ENCODE results near the gene MED4.
A peak's percentile ranks its signal among the peaks of the same experiment; 100 is the strongest.
"Not testable (repeated sequence)": the region's sequence is repeated elsewhere in the genome, so short reads cannot be mapped to it uniquely, and the experiment has no call there.

MED4 gene

DNA sequence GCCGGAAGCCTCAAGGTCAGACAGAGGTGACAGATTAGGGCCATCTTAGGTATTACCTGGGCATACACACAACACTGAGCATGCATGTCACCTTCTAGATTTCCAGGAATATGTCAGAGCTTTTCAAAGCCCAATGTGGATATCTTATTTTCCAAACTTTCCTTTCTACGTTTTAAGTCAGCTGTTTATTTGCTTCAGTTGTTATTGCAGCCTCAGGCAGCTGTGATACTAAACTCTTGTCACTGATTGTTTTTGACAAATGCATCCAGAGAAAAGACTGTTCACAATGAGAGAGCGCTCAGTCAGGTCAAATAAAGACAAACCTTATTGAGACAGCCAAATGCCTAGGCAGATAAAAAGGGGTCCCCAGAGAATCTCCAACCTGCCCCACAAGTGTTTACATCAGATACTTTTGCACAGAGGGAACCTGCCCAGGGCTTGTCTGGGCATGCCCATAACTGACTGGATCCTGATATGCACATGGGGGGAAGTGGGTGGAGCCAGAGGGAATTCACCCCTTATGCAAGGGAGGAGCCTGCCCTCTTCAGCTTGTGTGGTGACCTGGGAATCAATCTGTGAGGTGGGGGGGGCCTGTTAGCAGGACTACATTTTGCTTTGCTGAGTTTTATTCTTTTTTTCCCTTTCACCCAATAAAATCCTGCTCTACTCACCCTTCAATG, 28.5 kb downstream of the MED4 start:
- H3K9ac ChIP-seq (ENCODE audit: low read length): no peak overlapping the region
- H3K9me3 ChIP-seq (ENCODE audit: control insufficient read depth, insufficient read depth, low read depth, low read length): peaks cover 58% of the 10 kb centered on the region
- H3K4me3 ChIP-seq (ENCODE audit: low read depth, low read length): no peak overlapping the region; the same call in 1 of the 2 replicates
- H3K27me3 ChIP-seq (ENCODE audit: control insufficient read depth, insufficient read depth, low read length): no peaks in the 10 kb centered on the region
- peak overlapping the region; percentile 68; the same call in 1 of the 2 replicates for H3K27ac ChIP-seq (ENCODE audit: low read depth, low read length)
- peaks cover 88% of the 10 kb centered on the region for H3K36me3 ChIP-seq (ENCODE audit: control insufficient read depth, insufficient read depth, low read length)
- H3K4me1 ChIP-seq (ENCODE audit: control insufficient read depth, insufficient read depth, low read length): peaks cover 8% of the 10 kb centered on the region; the same call in 1 of the 2 replicates

DNA sequence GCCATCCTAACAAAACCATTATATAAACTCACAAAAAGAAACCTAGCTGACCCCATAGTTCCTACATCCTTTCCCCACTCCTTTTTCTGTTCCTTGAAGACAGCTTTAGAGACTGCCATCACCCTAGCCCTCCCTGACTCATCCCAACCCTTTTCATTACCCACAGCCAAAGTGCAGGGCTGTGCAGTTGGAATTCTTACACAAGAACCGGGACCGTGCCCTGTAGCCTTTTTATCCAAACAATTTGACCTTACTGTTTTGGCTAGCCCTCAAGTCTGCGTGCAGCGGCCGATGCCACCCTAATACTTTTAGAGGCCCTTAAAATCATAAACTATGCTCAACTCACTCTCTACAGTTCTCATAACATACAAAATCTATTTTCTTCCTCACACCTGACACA, 35.0 kb downstream of the MED4 start:
- H3K9me3 ChIP-seq (ENCODE audit: control insufficient read depth, insufficient read depth, low read depth, low read length); H3K27ac ChIP-seq (ENCODE audit: low read depth, low read length); H3K9ac ChIP-seq (ENCODE audit: low read length); H3K27me3 ChIP-seq (ENCODE audit: control insufficient read depth, insufficient read depth, low read length): not testable (repeated sequence)
- Histone ChIP-seq H3K4me1 (ENCODE audit: control insufficient read depth, insufficient read depth, low read length) (peaks cover 16% of the 10 kb centered on the region; the same call in 1 of the 2 replicates), H3K36me3 (ENCODE audit: control insufficient read depth, insufficient read depth, low read length) (peaks cover 23% of the 10 kb centered on the region), H3K4me3 (ENCODE audit: low read depth, low read length) (peak overlapping the region; percentile 27; the same call in 1 of the 2 replicates)

DNA sequence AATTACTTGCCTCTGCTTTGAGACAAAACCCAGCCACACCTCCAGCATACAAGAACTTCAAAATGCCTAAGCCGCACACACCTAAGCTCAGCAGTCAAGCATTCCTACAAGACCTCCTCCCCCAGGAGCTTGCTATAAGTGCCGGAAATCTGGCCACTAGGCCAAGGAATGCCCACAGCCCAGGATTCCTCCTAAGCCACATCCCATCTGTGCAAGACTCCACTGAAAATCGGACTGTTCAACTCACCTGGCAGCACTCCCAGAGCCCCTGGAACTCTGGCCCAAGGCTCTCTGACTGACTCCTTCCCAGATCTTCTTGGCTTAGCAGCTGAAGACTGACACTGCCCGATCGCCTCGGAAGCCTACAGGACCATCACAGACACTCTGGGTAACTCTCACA, 36.4 kb downstream of the MED4 start:
- H3K27me3 ChIP-seq (ENCODE audit: control insufficient read depth, insufficient read depth, low read length); H3K27ac ChIP-seq (ENCODE audit: low read depth, low read length); H3K9ac ChIP-seq (ENCODE audit: low read length); H3K4me3 ChIP-seq (ENCODE audit: low read depth, low read length); H3K9me3 ChIP-seq (ENCODE audit: control insufficient read depth, insufficient read depth, low read depth, low read length): not testable (repeated sequence)
- Histone ChIP-seq H3K4me1 (ENCODE audit: control insufficient read depth, insufficient read depth, low read length) (peaks cover 16% of the 10 kb centered on the region; the same call in 1 of the 2 replicates), H3K36me3 (ENCODE audit: control insufficient read depth, insufficient read depth, low read length) (peaks cover 18% of the 10 kb centered on the region)

DNA sequence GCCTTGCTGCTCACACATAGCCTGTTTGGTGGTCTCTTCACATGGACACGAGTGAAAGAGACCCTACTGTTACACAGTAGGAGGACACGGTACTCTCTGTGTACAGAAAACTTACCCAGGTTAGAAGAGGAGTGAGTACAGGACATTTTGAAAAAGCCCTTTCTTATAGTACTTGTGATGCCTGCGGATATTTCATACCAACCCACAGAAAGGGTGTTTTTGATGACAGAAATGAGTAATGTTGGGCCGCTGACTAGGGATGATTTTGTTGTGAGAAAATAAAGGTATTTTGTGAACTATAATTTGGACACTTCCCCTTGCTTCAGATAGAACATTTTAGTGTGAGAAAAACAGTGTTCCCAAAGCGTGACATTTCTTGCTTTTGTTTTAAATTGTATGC, 39.2 kb downstream of the MED4 start:
- peak overlapping the region; percentile 43; the same call in 1 of the 2 replicates for H3K27ac ChIP-seq (ENCODE audit: low read depth, low read length)

DNA sequence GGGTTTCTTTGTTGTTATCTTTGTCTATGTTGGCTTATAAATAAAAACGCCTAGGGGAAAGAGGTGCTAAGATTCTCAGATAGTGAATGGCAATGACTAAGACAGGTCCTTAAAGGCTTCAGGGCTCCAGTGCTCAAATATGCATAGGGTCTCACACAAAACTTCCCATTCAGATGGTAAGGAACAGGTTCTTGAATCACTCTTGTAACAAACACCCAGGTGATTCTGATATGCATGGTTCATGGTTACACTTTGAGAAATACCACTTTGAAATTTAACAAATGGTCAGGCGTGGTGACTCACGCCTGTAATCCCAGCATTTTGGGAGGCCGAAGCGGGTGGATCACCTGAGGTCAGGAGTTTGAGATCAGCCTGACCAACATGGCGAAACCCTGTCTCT, 40.3 kb downstream of the MED4 start:
- H3K4me1 ChIP-seq (ENCODE audit: control insufficient read depth, insufficient read depth, low read length): peaks cover 7% of the 10 kb centered on the region; the same call in 1 of the 2 replicates
- no peak overlapping the region for H3K4me3 ChIP-seq (ENCODE audit: low read depth, low read length)
- H3K36me3 ChIP-seq (ENCODE audit: control insufficient read depth, insufficient read depth, low read length): peaks cover 43% of the 10 kb centered on the region
- no peak overlapping the region for H3K9ac ChIP-seq (ENCODE audit: low read length)
- no peaks in the 10 kb centered on the region; the same call in 1 of the 2 replicates for H3K9me3 ChIP-seq (ENCODE audit: control insufficient read depth, insufficient read depth, low read depth, low read length)
- H3K27me3 ChIP-seq (ENCODE audit: control insufficient read depth, insufficient read depth, low read length): no peaks in the 10 kb centered on the region
- H3K27ac ChIP-seq (ENCODE audit: low read depth, low read length): no peak overlapping the region; the same call in 1 of the 2 replicates

More for the DNA sequence above, 39.2 kb downstream of the MED4 start:
- Histone ChIP-seq H3K9me3 (ENCODE audit: control insufficient read depth, insufficient read depth, low read depth, low read length) (no peaks in the 10 kb centered on the region; the same call in 1 of the 2 replicates), H3K4me1 (ENCODE audit: control insufficient read depth, insufficient read depth, low read length) (peaks cover 7% of the 10 kb centered on the region; the same call in 1 of the 2 replicates), H3K9ac (ENCODE audit: low read length) (peak overlapping the region; percentile 36), H3K36me3 (ENCODE audit: control insufficient read depth, insufficient read depth, low read length) (peaks cover 32% of the 10 kb centered on the region), H3K4me3 (ENCODE audit: low read depth, low read length) (no peak overlapping the region), H3K27me3 (ENCODE audit: control insufficient read depth, insufficient read depth, low read length) (no peaks in the 10 kb centered on the region)

DNA sequence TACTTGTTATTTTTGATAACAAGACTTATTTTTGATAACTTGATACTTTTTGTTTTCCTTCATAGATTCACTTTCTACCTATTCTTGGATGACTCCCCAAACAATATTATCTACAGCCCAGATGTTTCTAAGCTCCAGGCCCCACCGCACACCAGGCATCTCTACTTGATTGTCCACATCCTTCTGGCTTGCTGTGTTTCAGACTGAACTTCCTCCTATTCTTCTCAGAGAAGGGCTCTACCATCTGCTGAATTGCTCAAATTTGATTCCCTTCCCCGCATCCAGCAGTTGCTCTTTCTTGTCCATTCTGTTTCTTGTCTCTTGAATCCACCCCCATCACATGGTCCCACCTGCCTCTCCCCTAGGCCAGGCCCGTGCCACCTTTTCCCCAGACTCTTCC, 44.4 kb downstream of the MED4 start:
- Histone ChIP-seq H3K36me3 (ENCODE audit: control insufficient read depth, insufficient read depth, low read length) (peaks cover 82% of the 10 kb centered on the region), H3K4me1 (ENCODE audit: control insufficient read depth, insufficient read depth, low read length) (peaks cover under 1% of the 10 kb centered on the region; the same call in 1 of the 2 replicates), H3K4me3 (ENCODE audit: low read depth, low read length) (no peak overlapping the region), H3K27ac (ENCODE audit: low read depth, low read length) (no peak overlapping the region), H3K9me3 (ENCODE audit: control insufficient read depth, insufficient read depth, low read depth, low read length) (no peaks in the 10 kb centered on the region), H3K27me3 (ENCODE audit: control insufficient read depth, insufficient read depth, low read length) (no peaks in the 10 kb centered on the region), H3K9ac (ENCODE audit: low read length) (no peak overlapping the region)

DNA sequence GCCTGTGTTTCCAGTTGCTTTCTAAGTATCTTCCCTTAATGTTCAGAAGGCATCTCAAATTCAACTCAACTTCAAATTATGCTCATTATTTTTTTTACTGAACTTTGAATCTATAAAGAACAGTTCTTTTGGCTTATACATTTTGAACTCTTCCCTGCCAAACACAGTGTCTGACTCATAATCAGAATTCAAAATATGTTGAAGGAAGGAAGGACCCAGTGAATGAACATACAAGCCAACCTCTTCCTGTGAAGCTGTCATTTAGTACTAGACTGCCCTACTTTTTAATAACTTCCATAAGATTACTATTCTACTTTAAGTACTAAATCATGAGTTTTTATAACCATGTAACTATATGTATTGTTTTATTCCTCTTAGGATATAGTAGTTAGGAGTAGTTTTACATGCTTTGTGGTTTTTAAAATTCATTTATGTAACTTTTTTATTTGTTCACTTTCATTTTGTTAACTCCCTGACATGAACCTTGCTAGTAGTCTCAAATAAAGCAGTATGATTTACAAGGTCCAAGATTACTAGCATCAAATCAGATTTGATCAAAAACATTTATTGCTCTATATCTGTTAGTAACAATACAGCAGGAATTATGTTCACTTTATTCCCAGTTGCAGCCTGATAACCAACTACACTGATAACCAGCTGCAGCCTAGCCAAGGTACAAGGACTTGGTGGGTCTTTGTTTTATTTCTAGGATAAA, 51.0 kb downstream of the MED4 start:
- no peak overlapping the region for H3K9ac ChIP-seq (ENCODE audit: low read length)
- no peaks in the 10 kb centered on the region for H3K27me3 ChIP-seq (ENCODE audit: control insufficient read depth, insufficient read depth, low read length)
- H3K4me1 ChIP-seq (ENCODE audit: control insufficient read depth, insufficient read depth, low read length): peaks cover 2% of the 10 kb centered on the region; the same call in 1 of the 2 replicates
- H3K9me3 ChIP-seq (ENCODE audit: control insufficient read depth, insufficient read depth, low read depth, low read length): no peaks in the 10 kb centered on the region
- no peak overlapping the region for H3K4me3 ChIP-seq (ENCODE audit: low read depth, low read length)
- peaks cover 82% of the 10 kb centered on the region for H3K36me3 ChIP-seq (ENCODE audit: control insufficient read depth, insufficient read depth, low read length)
- no peak overlapping the region for H3K27ac ChIP-seq (ENCODE audit: low read depth, low read length)

DNA sequence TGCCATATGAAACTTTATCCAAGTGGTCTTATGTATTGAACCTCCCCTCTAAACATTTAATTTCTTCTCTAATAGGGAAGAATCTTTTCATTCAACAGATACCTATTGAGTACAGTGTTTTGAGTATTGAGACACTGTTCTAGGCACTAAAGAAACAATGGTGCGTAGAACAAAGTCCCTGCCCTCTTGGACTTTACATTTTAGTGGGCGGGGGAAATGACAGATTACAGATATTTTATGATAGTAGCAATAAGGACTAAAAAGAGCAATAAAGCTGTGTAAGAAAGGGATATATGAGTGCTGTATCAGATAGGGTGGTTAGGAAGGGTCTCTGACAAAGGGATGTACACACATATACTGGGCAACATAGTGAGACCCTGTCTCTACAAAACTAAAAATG, 52.0 kb downstream of the MED4 start:
- Histone ChIP-seq H3K9ac (ENCODE audit: low read length) (no peak overlapping the region), H3K36me3 (ENCODE audit: control insufficient read depth, insufficient read depth, low read length) (peaks cover 71% of the 10 kb centered on the region), H3K27me3 (ENCODE audit: control insufficient read depth, insufficient read depth, low read length) (no peaks in the 10 kb centered on the region), H3K4me3 (ENCODE audit: low read depth, low read length) (no peak overlapping the region), H3K9me3 (ENCODE audit: control insufficient read depth, insufficient read depth, low read depth, low read length) (no peaks in the 10 kb centered on the region), H3K4me1 (ENCODE audit: control insufficient read depth, insufficient read depth, low read length) (peaks cover 4% of the 10 kb centered on the region; the same call in 1 of the 2 replicates), H3K27ac (ENCODE audit: low read depth, low read length) (no peak overlapping the region)

DNA sequence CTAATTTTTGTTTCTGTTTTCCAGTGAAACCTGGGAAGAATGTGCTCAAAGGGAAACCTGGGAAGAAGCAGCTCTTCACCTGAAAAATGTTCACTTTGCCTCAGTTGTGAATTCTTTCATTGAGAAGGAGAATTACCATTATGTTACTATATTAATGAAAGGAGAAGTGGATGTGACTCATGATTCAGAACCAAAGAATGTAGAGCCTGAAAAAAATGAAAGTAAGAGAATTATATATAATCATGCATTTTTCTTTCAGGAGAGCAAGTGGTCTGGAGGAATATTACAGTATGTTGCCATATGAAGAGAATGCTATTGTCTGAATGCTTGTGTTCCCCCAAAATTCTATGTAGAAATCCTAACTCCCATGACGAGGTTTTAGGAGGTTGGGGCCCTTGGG, 54.0 kb downstream of the MED4 start:
- Histone ChIP-seq H3K36me3 (ENCODE audit: control insufficient read depth, insufficient read depth, low read length) (peaks cover 52% of the 10 kb centered on the region), H3K4me3 (ENCODE audit: low read depth, low read length) (no peak overlapping the region), H3K9ac (ENCODE audit: low read length) (no peak overlapping the region), H3K4me1 (ENCODE audit: control insufficient read depth, insufficient read depth, low read length) (peaks cover 9% of the 10 kb centered on the region), H3K27ac (ENCODE audit: low read depth, low read length) (no peak overlapping the region), H3K27me3 (ENCODE audit: control insufficient read depth, insufficient read depth, low read length) (no peaks in the 10 kb centered on the region), H3K9me3 (ENCODE audit: control insufficient read depth, insufficient read depth, low read depth, low read length) (no peaks in the 10 kb centered on the region)

DNA sequence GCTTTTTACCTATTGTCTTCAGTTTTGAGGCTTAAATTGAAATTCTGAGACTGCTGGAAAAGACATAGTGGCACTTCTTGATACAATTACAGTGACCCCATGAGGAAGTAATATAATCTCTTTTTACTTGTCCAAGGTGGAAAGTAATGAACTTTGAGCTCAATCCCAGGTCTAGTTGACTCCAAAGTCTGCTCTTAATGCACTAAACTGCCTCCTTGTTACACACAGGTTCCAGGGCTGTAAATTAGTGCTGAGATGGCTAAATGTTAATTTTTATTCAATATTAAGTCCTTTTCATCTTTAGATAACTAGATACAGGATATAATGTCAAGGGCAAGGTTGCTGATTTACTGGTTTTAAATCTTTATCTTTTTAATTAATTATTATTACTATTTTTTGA, 54.9 kb downstream of the MED4 start:
- no peak overlapping the region; the same call in 1 of the 2 replicates for H3K4me3 ChIP-seq (ENCODE audit: low read depth, low read length)
- peaks cover 9% of the 10 kb centered on the region for H3K4me1 ChIP-seq (ENCODE audit: control insufficient read depth, insufficient read depth, low read length)
- no peaks in the 10 kb centered on the region for H3K9me3 ChIP-seq (ENCODE audit: control insufficient read depth, insufficient read depth, low read depth, low read length)
- no peak overlapping the region for H3K9ac ChIP-seq (ENCODE audit: low read length)
- H3K27me3 ChIP-seq (ENCODE audit: control insufficient read depth, insufficient read depth, low read length): no peaks in the 10 kb centered on the region
- peaks cover 44% of the 10 kb centered on the region for H3K36me3 ChIP-seq (ENCODE audit: control insufficient read depth, insufficient read depth, low read length)
- H3K27ac ChIP-seq (ENCODE audit: low read depth, low read length): no peak overlapping the region

DNA sequence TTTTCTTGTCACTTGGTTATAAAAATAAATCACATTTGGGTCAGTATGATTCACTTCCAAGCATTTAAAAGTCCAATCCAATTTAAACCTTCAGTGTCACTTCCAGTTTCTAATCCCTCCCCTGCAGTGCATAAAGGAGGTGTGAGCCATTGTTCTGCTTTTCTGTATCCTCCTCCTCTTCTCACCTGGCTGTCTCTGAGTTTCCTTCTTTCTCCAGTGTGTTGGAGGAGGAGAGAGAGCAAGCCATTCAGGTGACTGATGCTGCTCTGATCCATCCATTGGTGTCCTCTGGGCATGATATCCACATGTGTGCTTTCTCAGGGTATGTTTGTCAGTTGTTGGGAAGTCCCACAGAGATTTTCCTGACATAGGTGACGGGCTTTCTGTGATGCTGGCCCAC, 56.1 kb downstream of the MED4 start:
- H3K36me3 ChIP-seq (ENCODE audit: control insufficient read depth, insufficient read depth, low read length): peaks cover 35% of the 10 kb centered on the region
- H3K9ac ChIP-seq (ENCODE audit: low read length): peak overlapping the region; percentile 98
- H3K9me3 ChIP-seq (ENCODE audit: control insufficient read depth, insufficient read depth, low read depth, low read length): peaks cover 2% of the 10 kb centered on the region; the same call in 1 of the 2 replicates
- peak overlapping the region; percentile 91; the same call in 1 of the 2 replicates for H3K27ac ChIP-seq (ENCODE audit: low read depth, low read length)
- H3K27me3 ChIP-seq (ENCODE audit: control insufficient read depth, insufficient read depth, low read length): no peaks in the 10 kb centered on the region
- peaks cover 9% of the 10 kb centered on the region for H3K4me1 ChIP-seq (ENCODE audit: control insufficient read depth, insufficient read depth, low read length)
- H3K4me3 ChIP-seq (ENCODE audit: low read depth, low read length): peak overlapping the region; percentile 77

All from HUES6 (cell line).